Measurements from ENCODE around the gene SPPL2B. TPM values are rescaled to one million over a fixed set of nuclear protein-coding genes. Genes with fewer than 3 reads are reported as not detected.
A peak's percentile ranks its signal among the peaks of the same experiment; 100 is the strongest.

Gene SPPL2B
- total and polyA plus RNA-seq, 9 of the 15 experiments (the other 6 are each of a cell fraction or from before 2014, with no cell fraction given): 0.20 to 81.2 (median 15.1) TPM

- TF ChIP-seq RREB1 (CRISPR knock-in tag; IDR thresholded peaks at IDR 0.05): no peak
- TF ChIP-seq BRF1 (IDR thresholded peaks at IDR 0.05; ENCODE audit: borderline replicate concordance, extremely low read depth, insufficient read length): no peak
- TF ChIP-seq ZNF785 (CRISPR knock-in tag; IDR thresholded peaks at IDR 0.05): no peak
- TF ChIP-seq ETV1 (tag; conservative IDR thresholded peaks at IDR 0.05; ENCODE audit: low read depth): no peak
- TF ChIP-seq MTA3 (IDR thresholded peaks at IDR 0.05; ENCODE audit: borderline replicate concordance): no peak
- no peak for TF ChIP-seq KLF1 (tag; IDR thresholded peaks at IDR 0.05)
- TF ChIP-seq, protein P1, sequence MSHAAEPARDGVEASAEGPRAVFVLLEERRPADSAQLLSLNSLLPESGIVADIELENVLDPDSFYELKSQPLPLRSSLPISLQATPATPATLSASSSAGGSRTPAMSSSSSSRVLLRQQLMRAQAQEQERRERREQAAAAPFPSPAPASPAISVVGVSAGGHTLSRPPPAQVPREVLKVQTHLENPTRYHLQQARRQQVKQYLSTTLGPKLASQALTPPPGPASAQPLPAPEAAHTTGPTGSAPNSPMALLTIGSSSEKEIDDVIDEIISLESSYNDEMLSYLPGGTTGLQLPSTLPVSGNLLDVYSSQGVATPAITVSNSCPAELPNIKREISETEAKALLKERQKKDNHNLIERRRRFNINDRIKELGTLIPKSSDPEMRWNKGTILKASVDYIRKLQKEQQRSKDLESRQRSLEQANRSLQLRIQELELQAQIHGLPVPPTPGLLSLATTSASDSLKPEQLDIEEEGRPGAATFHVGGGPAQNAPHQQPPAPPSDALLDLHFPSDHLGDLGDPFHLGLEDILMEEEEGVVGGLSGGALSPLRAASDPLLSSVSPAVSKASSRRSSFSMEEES (CRISPR knock-in tag; IDR thresholded peaks at IDR 0.05): no peak
- TF ChIP-seq SMAD4 (CRISPR knock-in tag; conservative IDR thresholded peaks at IDR 0.05): no peak
- no peak for TF ChIP-seq TAF15 (IDR thresholded peaks at IDR 0.05; ENCODE audit: low read depth, low read length)
- TF ChIP-seq, protein P2, sequence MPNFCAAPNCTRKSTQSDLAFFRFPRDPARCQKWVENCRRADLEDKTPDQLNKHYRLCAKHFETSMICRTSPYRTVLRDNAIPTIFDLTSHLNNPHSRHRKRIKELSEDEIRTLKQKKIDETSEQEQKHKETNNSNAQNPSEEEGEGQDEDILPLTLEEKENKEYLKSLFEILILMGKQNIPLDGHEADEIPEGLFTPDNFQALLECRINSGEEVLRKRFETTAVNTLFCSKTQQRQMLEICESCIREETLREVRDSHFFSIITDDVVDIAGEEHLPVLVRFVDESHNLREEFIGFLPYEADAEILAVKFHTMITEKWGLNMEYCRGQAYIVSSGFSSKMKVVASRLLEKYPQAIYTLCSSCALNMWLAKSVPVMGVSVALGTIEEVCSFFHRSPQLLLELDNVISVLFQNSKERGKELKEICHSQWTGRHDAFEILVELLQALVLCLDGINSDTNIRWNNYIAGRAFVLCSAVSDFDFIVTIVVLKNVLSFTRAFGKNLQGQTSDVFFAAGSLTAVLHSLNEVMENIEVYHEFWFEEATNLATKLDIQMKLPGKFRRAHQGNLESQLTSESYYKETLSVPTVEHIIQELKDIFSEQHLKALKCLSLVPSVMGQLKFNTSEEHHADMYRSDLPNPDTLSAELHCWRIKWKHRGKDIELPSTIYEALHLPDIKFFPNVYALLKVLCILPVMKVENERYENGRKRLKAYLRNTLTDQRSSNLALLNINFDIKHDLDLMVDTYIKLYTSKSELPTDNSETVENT (CRISPR knock-in tag; IDR thresholded peaks at IDR 0.05): 0 out of 2 replicates have a peak, but pooled peaks have one; percentile 5
- TF ChIP-seq MXI1 (IDR thresholded peaks at IDR 0.05; ENCODE audit: low read depth, low read length): no peak
- TF ChIP-seq, protein P3, sequence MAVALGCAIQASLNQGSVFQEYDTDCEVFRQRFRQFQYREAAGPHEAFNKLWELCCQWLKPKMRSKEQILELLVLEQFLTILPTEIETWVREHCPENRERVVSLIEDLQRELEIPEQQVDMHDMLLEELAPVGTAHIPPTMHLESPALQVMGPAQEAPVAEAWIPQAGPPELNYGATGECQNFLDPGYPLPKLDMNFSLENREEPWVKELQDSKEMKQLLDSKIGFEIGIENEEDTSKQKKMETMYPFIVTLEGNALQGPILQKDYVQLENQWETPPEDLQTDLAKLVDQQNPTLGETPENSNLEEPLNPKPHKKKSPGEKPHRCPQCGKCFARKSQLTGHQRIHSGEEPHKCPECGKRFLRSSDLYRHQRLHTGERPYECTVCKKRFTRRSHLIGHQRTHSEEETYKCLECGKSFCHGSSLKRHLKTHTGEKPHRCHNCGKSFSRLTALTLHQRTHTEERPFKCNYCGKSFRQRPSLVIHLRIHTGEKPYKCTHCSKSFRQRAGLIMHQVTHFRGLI (CRISPR knock-in tag; IDR thresholded peaks at IDR 0.05): no peak
- TF ChIP-seq KLF13 (tag; IDR thresholded peaks at IDR 0.05; ENCODE audit: borderline replicate concordance, low read depth): no peak
- TF ChIP-seq, protein P4, sequence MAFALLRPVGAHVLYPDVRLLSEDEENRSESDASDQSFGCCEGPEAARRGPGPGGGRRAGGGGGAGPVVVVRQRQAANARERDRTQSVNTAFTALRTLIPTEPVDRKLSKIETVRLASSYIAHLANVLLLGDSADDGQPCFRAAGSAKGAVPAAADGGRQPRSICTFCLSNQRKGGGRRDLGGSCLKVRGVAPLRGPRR (CRISPR knock-in tag; IDR thresholded peaks at IDR 0.05): no peak
- TF ChIP-seq NCOA4 (IDR thresholded peaks at IDR 0.05; ENCODE audit: partially characterized antibody): no peak
Measured at GRCh38 chr19:2336528-2337328, 8.2 kb downstream of the SPPL2B start (continued).

Measured in K562 (cell line).